SIG-M5 treated with dmso at 0.1 percent for 504 hours (cell line): Measurements from ENCODE around the gene MEIOB.

Source experiments
- DNase-seq: peaks from one replicate; lab custom pipeline; 2025; ENCODE audit not compliant: unreplicated experiment; lab: John Stamatoyannopoulos, UW

Gene MEIOB

GRCh38 chr16:1789643-1790045 lies 82.3 kb downstream of the MEIOB start:
- DNase-seq, result no peak

DNA sequence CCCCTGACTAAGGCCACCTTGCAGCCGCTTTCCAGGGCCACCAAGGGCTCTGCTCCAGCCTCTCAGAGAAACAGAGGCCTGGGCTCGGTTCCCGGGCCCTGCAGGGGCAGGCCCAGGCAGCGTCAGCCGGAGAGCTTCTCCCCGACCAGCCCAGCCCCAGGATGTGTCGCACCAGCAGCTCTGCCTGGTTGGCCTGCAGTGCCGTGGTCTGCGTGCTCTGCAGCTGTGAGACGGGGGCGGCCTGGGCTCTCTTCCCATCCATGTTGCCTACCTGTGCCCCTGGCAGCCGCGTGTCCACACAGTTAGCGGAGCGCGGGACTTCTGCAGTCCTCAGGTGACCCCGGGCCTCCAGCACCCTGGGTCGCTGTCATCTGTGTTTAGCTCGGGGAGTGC lies 83.3 kb downstream of the MEIOB start:
- no peak for DNase-seq

- DNase-seq, result no peak
Observed at GRCh38 chr16:1788095-1788707, 83.8 kb downstream of the MEIOB start.

GRCh38 chr16:1787322-1788094 lies 84.5 kb downstream of the MEIOB start:
- DNase-seq, result no peak

DNA sequence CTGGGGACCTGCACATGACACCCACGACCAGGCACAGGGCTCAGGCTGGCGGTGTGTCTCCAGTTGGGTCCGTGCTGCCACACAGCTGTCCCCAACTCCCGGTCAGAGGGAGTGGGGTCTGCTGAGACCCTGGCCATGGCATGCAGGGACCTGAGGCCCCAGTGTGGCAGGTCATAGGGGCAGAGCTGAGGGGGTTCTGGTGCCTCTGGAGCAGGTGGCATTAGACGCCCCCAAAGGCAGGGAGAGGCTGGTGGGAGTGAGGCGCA lies 85.0 kb downstream of the MEIOB start:
- no peak for DNase-seq

DNA sequence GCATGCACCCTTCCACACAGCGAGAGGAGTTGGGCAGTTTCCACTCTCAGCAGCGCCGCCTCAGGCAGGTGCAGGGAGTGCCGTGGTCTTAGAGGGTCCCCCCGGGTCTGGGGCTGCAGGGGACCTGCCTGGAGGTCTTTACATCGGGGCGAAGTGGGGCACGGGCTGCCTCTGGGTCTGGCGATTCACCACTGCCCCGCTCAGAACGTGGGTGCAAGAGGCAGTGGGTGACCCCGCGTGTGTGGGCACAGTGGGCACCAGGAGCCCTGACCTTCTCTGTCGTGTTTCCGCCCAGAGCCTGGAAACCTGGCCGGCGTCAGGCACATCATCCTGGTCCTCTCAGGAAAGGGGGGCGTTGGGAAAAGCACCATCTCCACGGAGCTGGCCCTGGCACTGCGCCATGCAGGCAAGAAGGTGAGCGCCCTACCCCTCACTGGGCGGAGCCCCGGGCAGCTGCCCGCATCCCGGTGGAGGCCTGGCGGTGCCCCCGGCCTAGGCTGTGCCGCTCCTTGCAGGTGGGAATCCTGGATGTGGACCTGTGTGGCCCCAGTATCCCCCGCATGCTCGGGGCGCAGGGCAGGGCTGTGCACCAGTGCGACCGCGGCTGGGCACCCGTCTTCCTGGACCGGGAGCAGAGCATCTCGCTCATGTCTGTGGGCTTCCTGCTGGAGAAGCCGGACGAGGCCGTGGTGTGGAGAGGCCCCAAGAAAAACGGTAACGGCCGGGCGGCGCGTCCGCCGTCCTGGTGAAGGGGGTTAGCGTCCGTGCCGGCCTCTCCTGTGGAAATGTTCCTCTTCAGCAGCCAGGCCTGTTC lies 85.5 kb downstream of the MEIOB start:
- DNase-seq, result no peak

- DNase-seq, result no peak
Observed at GRCh38 chr16:1785846-1786170, 86.2 kb downstream of the MEIOB start.

GRCh38 chr16:1784977-1785845 lies 86.8 kb downstream of the MEIOB start:
- no peak for DNase-seq
